ENCODE data around the gene STT3B. TPM values are rescaled to one million over a fixed set of nuclear protein-coding genes. Genes with fewer than 3 reads are reported as not detected.

STT3B gene
- total and polyA plus RNA-seq, 3 donors from 2014 or later: 140 to 231 (median 178) TPM

- intact Hi-C loops (cut with DNase I; ENCODE audit: low total_unique reads): no loop called here
- WGBS, 2 donors: 75 to 83% methylated on average over 5 of the region's 5 CpGs
- Histone ChIP-seq H3K9me3 (no peaks in the 10 kb centered on the region), H3K27ac (no peak overlapping the region), H3K27me3 (no peaks in the 10 kb centered on the region), H3K4me1 (no peaks in the 10 kb centered on the region), H3K4me3 (no peak overlapping the region), H3K36me3 (ENCODE audit: low read depth, missing control alignments) (no peaks in the 10 kb centered on the region)
- no peak for TF ChIP-seq CTCF (IDR thresholded peaks at IDR 0.05)
- no peak for TF ChIP-seq POLR2A (IDR thresholded peaks at IDR 0.05)
- no peak for DNase-seq
These were observed 81.6 kb downstream of the STT3B start for GRCh38 chr3:31614162-31614921.

GRCh38 chr3:31615071-31615875 is 82.5 kb downstream of the STT3B start:
- no peaks in the 10 kb centered on the region for H3K9me3 ChIP-seq
- no peak overlapping the region for H3K4me3 ChIP-seq
- DNase-seq: no peak
- TF ChIP-seq CTCF (IDR thresholded peaks at IDR 0.05): no peak
- H3K27ac ChIP-seq: no peak overlapping the region
- no peaks in the 10 kb centered on the region for H3K4me1 ChIP-seq
- intact Hi-C loops (cut with DNase I; ENCODE audit: low total_unique reads): no loop called here
- WGBS, 2 donors: 80 to 92% methylated on average over 4 of the region's 4 CpGs
- no peaks in the 10 kb centered on the region for H3K36me3 ChIP-seq (ENCODE audit: low read depth, missing control alignments)
- H3K27me3 ChIP-seq: no peaks in the 10 kb centered on the region

GRCh38 chr3:31616711-31617110 is 84.0 kb downstream of the STT3B start:
- Histone ChIP-seq H3K36me3 (ENCODE audit: low read depth, missing control alignments) (no peaks in the 10 kb centered on the region), H3K27me3 (no peaks in the 10 kb centered on the region), H3K27ac (no peak overlapping the region), H3K4me1 (no peaks in the 10 kb centered on the region), H3K9me3 (no peaks in the 10 kb centered on the region), H3K4me3 (no peak overlapping the region)
- intact Hi-C loops (cut with DNase I; ENCODE audit: low total_unique reads): no loop called here
- TF ChIP-seq POLR2A (IDR thresholded peaks at IDR 0.05) (no peak), CTCF (IDR thresholded peaks at IDR 0.05) (no peak)
- DNase-seq: no peak
- WGBS, 2 donors: 65 to 68% methylated on average over 2 of the region's 2 CpGs

- no peaks in the 10 kb centered on the region for H3K9me3 ChIP-seq
- intact Hi-C loops (cut with DNase I; ENCODE audit: low total_unique reads): no loop called here
- no peaks in the 10 kb centered on the region for H3K4me1 ChIP-seq
- no peaks in the 10 kb centered on the region for H3K27me3 ChIP-seq
- no peak for TF ChIP-seq POLR2A (IDR thresholded peaks at IDR 0.05)
- H3K36me3 ChIP-seq (ENCODE audit: low read depth, missing control alignments): no peaks in the 10 kb centered on the region
- DNase-seq: no peak
- WGBS, 2 donors: 94 to 96% methylated on average over 1 of the region's 1 CpG
- H3K27ac ChIP-seq: no peak overlapping the region
- H3K4me3 ChIP-seq: no peak overlapping the region
These were observed 87.9 kb downstream of the STT3B start for GRCh38 chr3:31620656-31621055.

- H3K27me3 ChIP-seq: no peaks in the 10 kb centered on the region
- TF ChIP-seq CTCF (IDR thresholded peaks at IDR 0.05) (no peak), POLR2A (IDR thresholded peaks at IDR 0.05) (no peak)
- H3K4me3 ChIP-seq: no peak overlapping the region
- H3K27ac ChIP-seq: no peak overlapping the region
- intact Hi-C loops (cut with DNase I; ENCODE audit: low total_unique reads): no loop called here
- H3K36me3 ChIP-seq (ENCODE audit: low read depth, missing control alignments): no peaks in the 10 kb centered on the region
- H3K4me1 ChIP-seq: no peaks in the 10 kb centered on the region
- no peaks in the 10 kb centered on the region for H3K9me3 ChIP-seq
- 80 to 82% methylated on average over 3 of the region's 3 CpGs for WGBS, 2 donors
- DNase-seq: no peak
These were observed 88.6 kb downstream of the STT3B start for GRCh38 chr3:31621314-31621713.
